CD8-positive, alpha-beta memory T cell (primary cell): ENCODE data around the gene SCAPER. TPM values are rescaled to one million over a fixed set of nuclear protein-coding genes. Genes with fewer than 3 reads are reported as not detected.
"Not testable (repeated sequence)": the region's sequence is repeated elsewhere in the genome, so short reads cannot be mapped to it uniquely, and the experiment has no call there.

Experiments used
- CTCF ChIA-PET: fragments of 350-600 bp; sonication (Branson Sonifier 250); formaldehyde crosslinking; loops from one replicate; lab custom pipeline; 2021; ENCODE audit warnings: antibody characterized with exemption; lab: Charles Lee
- POLR2A ChIA-PET: fragments of 350-600 bp; sonication (Branson Sonifier 250); formaldehyde crosslinking; loops from one replicate; lab custom pipeline; 2021; ENCODE audit warnings: antibody characterized with exemption; lab: Charles Lee
- DNase-seq, 5 donors: peaks; one replicate each; pipeline versions ENCODE4 v3.0.0 to v3.0.0-alpha.2; 2020 to 2022; ENCODE audit warnings: mixed read lengths in 1 of 5
- H3K27ac ChIP-seq: one replicate; pipeline ENCODE4 v1.7.0; 2013; ENCODE audit warnings: low read depth, mild to moderate bottlenecking, low read length, moderate library complexity
- H3K27me3 ChIP-seq: 2 replicates; pipeline ENCODE4 v1.7.0; 2013; ENCODE audit warnings: low read length, mild to moderate bottlenecking; ENCODE audit not compliant: insufficient read depth, poor library complexity, severe bottlenecking
- H3K36me3 ChIP-seq: 2 replicates; pipeline ENCODE4 v1.7.0; 2013; ENCODE audit warnings: mild to moderate bottlenecking, low read length, moderate library complexity; ENCODE audit not compliant: insufficient read depth
- H3K4me1 ChIP-seq: 2 replicates; pipeline ENCODE4 v1.7.0; 2013; ENCODE audit warnings: mild to moderate bottlenecking, low read length, moderate library complexity; ENCODE audit not compliant: insufficient read depth
- H3K4me3 ChIP-seq: 2 replicates; pipeline ENCODE4 v1.7.0; 2013; ENCODE audit warnings: mild to moderate bottlenecking, low read length
- H3K9me3 ChIP-seq: 2 replicates; pipeline ENCODE4 v1.7.0; 2013; ENCODE audit warnings: mild to moderate bottlenecking, low read length
- H3K27ac Mint-ChIP-seq, 8 donors: one replicate each; pipeline ENCODE4 v1.8.0; 2020 to 2021; ENCODE audit warnings: mixed read lengths in 8 of 8, mild to moderate bottlenecking in 6 of 8, inconsistent platforms in 3 of 8, moderate library complexity in 3 of 8
- H3K27me3 Mint-ChIP-seq, 2 donors: one replicate each; pipeline ENCODE4 v1.8.0; 2020 to 2021; ENCODE audit warnings: mixed read lengths in 2 of 2, mild to moderate bottlenecking in 1 of 2, moderate library complexity in 1 of 2
- H3K36me3 Mint-ChIP-seq, 3 donors: one replicate each; pipeline ENCODE4 v1.8.0; 2020 to 2021; ENCODE audit warnings: mixed read lengths in 3 of 3, inconsistent platforms in 1 of 3, mild to moderate bottlenecking in 1 of 3
- H3K4me1 Mint-ChIP-seq, 3 donors: one replicate each; pipeline ENCODE4 v1.8.0; 2020 to 2021; ENCODE audit warnings: mixed read lengths in 3 of 3, inconsistent platforms in 1 of 3, mild to moderate bottlenecking in 1 of 3
- H3K4me3 Mint-ChIP-seq, 7 donors: one replicate each; pipeline ENCODE4 v1.8.0; 2020 to 2021; ENCODE audit warnings: mixed read lengths in 7 of 7, mild to moderate bottlenecking in 6 of 7, moderate library complexity in 4 of 7, inconsistent platforms in 2 of 7
- H3K9me3 Mint-ChIP-seq, 5 donors: one replicate each; pipeline ENCODE4 v1.8.0; 2020 to 2022; ENCODE audit warnings: mixed read lengths in 5 of 5, mild to moderate bottlenecking in 3 of 5, moderate library complexity in 2 of 5, inconsistent platforms in 1 of 5
- polyA plus RNA-seq: library from polyadenylated mRNA; unstranded; fragments of 300-500 nt; fragmentation: Illumina TruSeq; gene quantifications from one replicate; pipeline ENCODE4 v1.2.3, GENCODE V29; 2021
- total RNA-seq, 2 experiments: library from RNA; stranded (reverse); gene quantifications; one replicate each; pipeline ENCODE4 v1.2.3, GENCODE V29; 2021

SCAPER gene
- total and polyA plus RNA-seq, 3 experiments from 2014 or later, result 15.5 to 26.6 (median 16.0) TPM

DNA sequence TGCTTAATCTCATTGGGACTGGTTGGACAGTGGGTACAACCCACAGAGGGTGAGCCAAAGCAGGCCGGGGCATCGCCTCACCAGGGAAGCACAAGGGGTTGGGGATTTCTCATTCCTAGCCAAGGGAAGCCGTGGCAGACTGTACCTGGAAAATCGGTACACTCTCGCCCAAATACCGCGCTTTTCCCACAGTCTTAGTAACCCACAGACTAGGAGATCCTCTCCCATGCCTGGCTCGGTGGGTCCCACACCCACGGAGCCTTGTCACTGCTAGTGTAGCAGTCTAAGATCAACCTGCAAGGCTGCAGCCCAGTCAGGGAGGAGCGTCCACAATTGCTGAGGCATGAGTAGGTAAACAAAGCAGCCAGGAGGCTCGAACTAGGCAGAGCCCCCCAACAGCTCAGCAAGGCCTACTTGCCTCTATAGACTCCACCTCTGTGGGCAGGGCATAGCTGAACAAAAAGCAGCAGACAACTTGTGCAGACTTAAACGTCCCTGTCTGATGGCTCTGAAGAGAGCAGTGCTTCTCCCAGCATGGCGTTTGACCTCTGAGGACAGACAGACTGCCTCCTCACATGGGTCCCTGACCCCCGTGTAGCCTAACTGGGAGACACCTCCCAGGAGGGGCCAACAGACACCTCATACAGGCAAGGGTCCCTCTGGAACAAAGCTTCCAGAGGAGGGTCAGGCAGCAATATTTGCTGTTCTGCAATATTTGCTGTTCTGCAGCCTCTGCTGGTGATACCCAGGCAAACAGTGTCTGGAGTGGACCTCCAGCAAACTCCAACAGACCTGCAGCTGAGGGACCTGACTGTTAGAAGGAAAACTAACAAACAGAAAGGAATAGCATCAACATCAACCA is 17.6 kb downstream of the SCAPER start:
- H3K4me1 Mint-ChIP-seq, result peaks cover 29 to 48% (median 40%) of the 10 kb centered on the region in 3 donors
- H3K9me3 ChIP-seq, H3K27ac Mint-ChIP-seq, H3K27ac ChIP-seq, CTCF ChIA-PET, H3K9me3 Mint-ChIP-seq, H3K4me3 ChIP-seq, H3K27me3 Mint-ChIP-seq, H3K36me3 ChIP-seq, DNase-seq, H3K4me1 ChIP-seq, H3K4me3 Mint-ChIP-seq, POLR2A ChIA-PET, H3K27me3 ChIP-seq: not testable (repeated sequence)
- H3K36me3 Mint-ChIP-seq, result peaks cover 18 to 27% (median 25%) of the 10 kb centered on the region in 3 donors

DNA sequence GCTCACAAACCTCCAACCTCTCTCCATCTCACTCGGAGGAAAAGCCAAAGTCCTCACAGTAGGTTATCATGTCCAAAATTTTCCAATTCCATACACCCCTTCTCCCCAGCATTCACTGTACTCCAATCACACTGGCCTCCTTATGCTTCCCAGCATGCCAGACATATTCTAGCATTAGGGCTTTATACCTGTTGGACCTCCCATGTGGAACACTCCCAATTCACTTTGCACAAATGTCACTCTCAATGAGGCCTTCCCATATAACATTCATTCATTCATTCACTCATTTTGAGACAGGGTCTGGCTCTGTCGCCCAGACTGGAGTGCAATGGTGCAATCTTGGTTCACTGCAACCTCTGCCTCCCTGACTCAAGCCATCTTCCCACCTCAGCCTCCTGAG is 19.9 kb downstream of the SCAPER start:
- H3K36me3 ChIP-seq, result peaks cover 4% of the 10 kb centered on the region
- no peaks in the 10 kb centered on the region for H3K27me3 ChIP-seq
- ChIA-PET POLR2A (no interaction called here), CTCF (no interaction called here)
- Mint-ChIP-seq H3K36me3 (peaks cover 12 to 34% (median 14%) of the 10 kb centered on the region in 3 donors), H3K4me3 (no peak overlapping the region), H3K27me3 (no peaks in the 10 kb centered on the region), H3K4me1 (peaks cover 23 to 31% (median 31%) of the 10 kb centered on the region in 3 donors), H3K9me3 (no peaks in the 10 kb centered on the region), H3K27ac (peak overlapping the region in 1 of 8 donors; percentile 22)
- H3K4me3 ChIP-seq, result no peak overlapping the region
- DNase-seq, result no peak
- no peak overlapping the region for H3K27ac ChIP-seq
- H3K4me1 ChIP-seq, result no peaks in the 10 kb centered on the region
- H3K9me3 ChIP-seq, result no peaks in the 10 kb centered on the region

DNA sequence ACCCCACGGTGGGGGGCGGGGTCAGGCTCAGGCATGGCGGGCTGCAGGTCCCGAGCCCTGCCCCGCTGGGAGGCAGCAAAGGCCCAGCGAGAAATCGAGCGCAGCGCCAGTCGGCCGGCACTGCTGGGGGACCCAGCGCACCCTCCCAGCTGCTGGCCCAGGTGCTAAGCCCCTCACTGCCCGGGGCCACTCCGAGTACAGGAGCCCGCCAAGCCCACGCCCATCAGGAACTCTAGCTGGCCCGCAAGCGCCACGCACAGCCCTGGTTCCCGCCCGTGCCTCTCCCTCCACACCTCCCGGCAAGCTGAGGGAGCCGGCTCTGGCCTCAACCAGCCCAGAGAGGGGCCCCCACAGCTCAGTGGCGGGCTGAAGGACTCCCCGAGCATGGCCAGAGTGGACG is 29.2 kb downstream of the SCAPER start:
- no peak for DNase-seq
- Mint-ChIP-seq H3K9me3 (no peaks in the 10 kb centered on the region), H3K27ac (peak overlapping the region in 1 of 8 donors; percentile 31), H3K36me3 (peaks cover 0 to 33% (median 4%) of the 10 kb centered on the region in 3 donors), H3K4me3 (no peak overlapping the region), H3K4me1 (peaks cover 7 to 24% (median 14%) of the 10 kb centered on the region in 3 donors), H3K27me3 (peaks cover 0 to 3% of the 10 kb centered on the region in 2 donors)
- Histone ChIP-seq H3K27me3 (no peaks in the 10 kb centered on the region), H3K36me3 (no peaks in the 10 kb centered on the region), H3K4me1 (no peaks in the 10 kb centered on the region), H3K4me3 (no peak overlapping the region), H3K9me3 (no peaks in the 10 kb centered on the region), H3K27ac (no peak overlapping the region)
- ChIA-PET POLR2A (no interaction called here), CTCF (no interaction called here)

DNA sequence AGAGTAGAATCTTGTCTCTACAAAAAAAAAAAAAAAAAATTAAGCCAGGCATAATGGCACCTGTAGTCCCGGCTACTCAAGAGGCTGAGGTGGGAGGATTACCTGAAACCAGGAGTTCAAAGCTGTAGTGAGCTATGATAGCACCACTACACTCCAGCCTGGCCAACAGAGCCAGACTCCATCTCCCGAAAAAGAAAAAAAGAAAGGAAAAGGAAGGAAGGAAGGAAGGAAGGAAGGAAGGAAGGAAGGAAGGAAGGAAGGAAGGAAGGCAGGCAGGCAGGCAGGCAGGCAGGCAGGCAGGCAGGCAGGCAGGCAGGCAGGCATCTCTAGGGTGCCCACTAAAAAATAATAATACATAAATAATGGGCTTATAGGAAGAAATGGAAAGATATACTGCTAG is 32.1 kb downstream of the SCAPER start:
- Mint-ChIP-seq H3K36me3 (peaks cover 0 to 24% (median 8%) of the 10 kb centered on the region in 3 donors), H3K27ac (peak overlapping the region in 2 of 8 donors; percentile 51 to 93), H3K4me1 (peaks cover 11 to 20% (median 16%) of the 10 kb centered on the region in 3 donors)
- H3K36me3 ChIP-seq, H3K9me3 ChIP-seq, H3K27ac ChIP-seq, CTCF ChIA-PET, H3K27me3 ChIP-seq, H3K4me1 ChIP-seq, H3K4me3 ChIP-seq, H3K27me3 Mint-ChIP-seq, H3K9me3 Mint-ChIP-seq, POLR2A ChIA-PET, DNase-seq, H3K4me3 Mint-ChIP-seq: not testable (repeated sequence)

DNA sequence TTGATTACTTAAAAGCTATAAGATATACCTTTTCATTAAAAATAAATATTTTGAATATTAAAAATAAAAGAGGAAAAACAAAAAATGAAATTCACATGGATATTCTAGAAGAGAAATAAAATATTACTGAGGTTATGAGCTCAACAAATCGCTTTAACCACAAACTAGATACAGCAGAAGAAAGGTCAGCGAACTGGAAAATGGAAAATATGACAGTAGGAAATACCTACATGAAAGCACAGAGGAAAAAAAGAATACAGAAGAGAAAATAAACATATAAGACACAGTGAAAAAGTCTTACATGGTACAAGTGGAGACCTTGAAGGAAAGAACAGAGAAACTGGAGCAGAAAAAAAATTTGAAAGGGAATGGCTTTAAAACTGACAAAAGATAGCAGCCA is 33.2 kb downstream of the SCAPER start:
- Histone ChIP-seq H3K27ac (no peak overlapping the region), H3K4me1 (no peaks in the 10 kb centered on the region), H3K36me3 (no peaks in the 10 kb centered on the region), H3K9me3 (no peaks in the 10 kb centered on the region), H3K27me3 (no peaks in the 10 kb centered on the region), H3K4me3 (no peak overlapping the region)
- no peaks in the 10 kb centered on the region for H3K9me3 Mint-ChIP-seq
- peaks cover 0 to 21% (median 7%) of the 10 kb centered on the region in 3 donors for H3K36me3 Mint-ChIP-seq
- CTCF ChIA-PET, result interaction anchor here (1.3 kb wide), 1 partner anchor 671 kb away, joined by 3 read pairs; no protein-coding TSS in a partner anchor
- peak overlapping the region in 3 of 8 donors; percentile 4 to 59 (median 47) for H3K27ac Mint-ChIP-seq
- POLR2A ChIA-PET, result no interaction called here
- H3K4me1 Mint-ChIP-seq, result peaks cover 14 to 24% (median 16%) of the 10 kb centered on the region in 3 donors
- H3K4me3 Mint-ChIP-seq, result no peak overlapping the region
- DNase-seq, result no peak
- H3K27me3 Mint-ChIP-seq, result peaks cover 0 to 3% of the 10 kb centered on the region in 2 donors

DNA sequence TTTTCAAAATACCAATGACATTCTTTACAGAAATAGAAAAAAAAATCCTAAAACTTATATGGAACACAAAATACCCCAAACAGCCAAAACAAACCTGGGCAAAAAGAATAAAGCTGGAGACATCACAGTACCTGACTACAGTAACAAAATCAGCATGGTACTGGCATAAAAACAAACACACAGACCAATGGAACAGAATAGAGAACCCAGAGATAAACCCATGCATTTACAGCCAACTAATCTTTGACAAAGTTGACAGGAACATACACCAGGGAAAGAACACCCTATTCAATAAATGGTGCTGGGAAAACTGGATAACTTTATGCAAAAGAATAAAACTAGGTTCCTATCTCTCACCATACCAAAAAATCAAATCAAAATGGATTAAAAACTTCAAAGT is 36.4 kb downstream of the SCAPER start:
- H3K27ac ChIP-seq, result no peak overlapping the region
- Mint-ChIP-seq H3K9me3 (no peaks in the 10 kb centered on the region), H3K36me3 (peaks cover 0 to 8% (median 6%) of the 10 kb centered on the region in 3 donors), H3K4me3 (no peak overlapping the region), H3K27me3 (peaks cover 0 to 3% of the 10 kb centered on the region in 2 donors), H3K4me1 (peaks cover 26 to 47% (median 36%) of the 10 kb centered on the region in 3 donors), H3K27ac (no peak overlapping the region)
- H3K27me3 ChIP-seq, result no peaks in the 10 kb centered on the region
- H3K36me3 ChIP-seq, result no peaks in the 10 kb centered on the region
- DNase-seq, result no peak
- ChIA-PET POLR2A (no interaction called here), CTCF (no interaction called here)
- H3K4me3 ChIP-seq, result no peak overlapping the region
- no peaks in the 10 kb centered on the region for H3K4me1 ChIP-seq
- H3K9me3 ChIP-seq, result no peaks in the 10 kb centered on the region

DNA sequence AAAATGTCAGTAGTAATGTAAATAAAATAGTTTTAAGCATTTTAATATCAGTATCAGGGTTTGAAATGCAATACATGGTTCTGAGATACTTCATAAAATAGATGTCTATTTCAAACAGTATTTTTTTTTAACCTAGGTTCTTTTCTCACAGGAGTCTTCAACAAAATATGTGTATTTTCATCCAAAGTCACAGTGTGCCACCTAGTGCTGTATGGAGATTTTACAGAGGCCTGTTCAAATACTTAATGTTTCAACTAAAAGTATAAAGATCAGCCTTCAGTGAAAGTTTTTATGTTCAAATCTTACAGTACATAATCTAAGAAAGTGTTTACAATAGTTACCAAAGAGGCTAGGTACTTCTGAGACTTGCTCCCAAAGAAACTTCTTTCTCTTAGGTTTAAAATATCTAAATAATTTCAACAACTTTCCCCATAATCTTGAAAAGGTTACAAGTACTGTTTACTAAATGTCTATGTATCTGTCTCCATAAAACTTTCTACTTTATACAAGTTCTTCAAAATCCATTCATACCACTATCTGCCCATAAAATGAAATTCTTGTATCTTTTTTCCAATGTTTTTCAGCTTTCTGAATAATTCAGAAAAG is 38.3 kb downstream of the SCAPER start:
- POLR2A ChIA-PET, result no interaction called here
- no peak for DNase-seq

DNA sequence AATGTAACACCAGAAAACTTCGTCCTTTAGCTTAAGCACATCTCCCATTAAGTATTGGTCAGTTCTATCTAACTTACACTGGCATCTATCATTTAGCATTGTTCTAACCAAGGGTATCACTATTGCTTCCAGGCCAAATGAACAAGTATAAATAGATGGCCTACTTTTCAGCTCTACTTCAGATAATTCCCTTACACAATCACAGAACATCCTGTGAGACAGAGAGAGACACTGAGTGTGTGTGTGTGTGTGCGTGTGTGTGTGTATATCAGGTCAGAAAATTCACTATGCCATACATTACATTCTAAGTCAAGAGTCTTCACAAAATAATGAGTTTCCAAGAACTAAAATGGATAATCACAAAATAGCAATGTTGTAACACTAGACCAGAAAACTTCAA is 39.1 kb downstream of the SCAPER start:
- peaks cover 0 to 8% (median 4%) of the 10 kb centered on the region in 3 donors for H3K36me3 Mint-ChIP-seq
- no peak overlapping the region for H3K4me3 Mint-ChIP-seq

More for the DNA sequence above, 38.3 kb downstream of the SCAPER start:
- no peak overlapping the region for H3K27ac ChIP-seq
- no peaks in the 10 kb centered on the region for H3K27me3 Mint-ChIP-seq
- no peak overlapping the region for H3K4me3 Mint-ChIP-seq
- H3K4me3 ChIP-seq, result no peak overlapping the region
- H3K9me3 Mint-ChIP-seq, result no peaks in the 10 kb centered on the region
- no peaks in the 10 kb centered on the region for H3K27me3 ChIP-seq
- peaks cover 0 to 5% (median 4%) of the 10 kb centered on the region in 3 donors for H3K36me3 Mint-ChIP-seq
- no peaks in the 10 kb centered on the region for H3K9me3 ChIP-seq
- no peak overlapping the region for H3K27ac Mint-ChIP-seq
- H3K4me1 ChIP-seq, result no peaks in the 10 kb centered on the region
- CTCF ChIA-PET, result interaction anchor here (1.9 kb wide), 1 partner anchor 676 kb away, joined by 7 read pairs; no protein-coding TSS in a partner anchor
- peaks cover 35 to 59% (median 43%) of the 10 kb centered on the region in 3 donors for H3K4me1 Mint-ChIP-seq
- no peaks in the 10 kb centered on the region for H3K36me3 ChIP-seq

More for the DNA sequence above, 39.1 kb downstream of the SCAPER start:
- H3K27me3 Mint-ChIP-seq, result no peaks in the 10 kb centered on the region
- peak overlapping the region in 2 of 8 donors; percentile 27 to 33 for H3K27ac Mint-ChIP-seq
- no peak for DNase-seq
- Histone ChIP-seq H3K27me3 (no peaks in the 10 kb centered on the region), H3K27ac (no peak overlapping the region), H3K9me3 (no peaks in the 10 kb centered on the region), H3K36me3 (no peaks in the 10 kb centered on the region), H3K4me3 (no peak overlapping the region), H3K4me1 (no peaks in the 10 kb centered on the region)
- CTCF ChIA-PET, result interaction anchor here (1.9 kb wide), 1 partner anchor 675 kb away, joined by 7 read pairs; no protein-coding TSS in a partner anchor
- POLR2A ChIA-PET, result no interaction called here
- peaks cover 37 to 60% (median 45%) of the 10 kb centered on the region in 3 donors for H3K4me1 Mint-ChIP-seq
- H3K9me3 Mint-ChIP-seq, result no peaks in the 10 kb centered on the region
